ENCODE measurements around the gene ABCA1. TPM values are rescaled to one million over a fixed set of nuclear protein-coding genes. Genes with fewer than 3 reads are reported as not detected.
A peak's percentile ranks its signal among the peaks of the same experiment; 100 is the strongest.
"Not testable (repeated sequence)": the region's sequence is repeated elsewhere in the genome, so short reads cannot be mapped to it uniquely, and the experiment has no call there.

The ABCA1 gene
- 10.9 and 11.6 TPM in 2 replicates for total RNA-seq (2014; rRNA removed; shearing (Covaris generic))

GRCh38 chr9:104927912-104928740 lies at the start of gene ABCA1:
ABCA1 (minus strand) TSS chr9:104928155; CDS start chr9:104903679, 24,476 bp downstream.
- DNase-seq (ENCODE audit: low spot score): peak; percentile 76

DNA sequence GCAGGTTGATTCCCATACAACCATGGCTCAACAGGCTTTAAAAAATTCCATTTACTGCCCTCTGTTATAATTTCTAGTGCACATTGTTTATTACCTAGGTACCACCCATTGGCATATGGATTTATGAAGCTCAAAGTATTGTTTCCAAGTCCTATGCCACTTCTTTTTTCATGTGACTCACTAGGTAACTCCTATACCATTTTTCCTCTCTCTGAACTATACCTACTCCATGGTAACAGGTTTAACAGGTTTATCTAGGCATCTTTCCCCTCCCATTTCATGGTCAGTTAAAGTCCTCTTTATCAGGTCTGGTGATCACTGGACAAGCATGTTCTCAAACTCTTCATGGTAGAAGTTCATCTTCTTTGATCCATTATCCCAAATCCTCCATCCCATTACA lies 49.6 kb upstream of the ABCA1 start:
- DNase-seq (ENCODE audit: low spot score): no peak

GRCh38 chr9:104977168-104977567 lies 49.2 kb upstream of the ABCA1 start:
- no peak for DNase-seq (ENCODE audit: low spot score)

- DNase-seq (ENCODE audit: low spot score): not testable (repeated sequence)
These were observed 48.1 kb upstream of the ABCA1 start for GRCh38 chr9:104975966-104976595.

- no peak for DNase-seq (ENCODE audit: low spot score)
These were observed 46.4 kb upstream of the ABCA1 start for GRCh38 chr9:104974053-104974962.

- DNase-seq (ENCODE audit: low spot score): no peak
These were observed 44.4 kb upstream of the ABCA1 start for GRCh38 chr9:104972242-104972866.

DNA sequence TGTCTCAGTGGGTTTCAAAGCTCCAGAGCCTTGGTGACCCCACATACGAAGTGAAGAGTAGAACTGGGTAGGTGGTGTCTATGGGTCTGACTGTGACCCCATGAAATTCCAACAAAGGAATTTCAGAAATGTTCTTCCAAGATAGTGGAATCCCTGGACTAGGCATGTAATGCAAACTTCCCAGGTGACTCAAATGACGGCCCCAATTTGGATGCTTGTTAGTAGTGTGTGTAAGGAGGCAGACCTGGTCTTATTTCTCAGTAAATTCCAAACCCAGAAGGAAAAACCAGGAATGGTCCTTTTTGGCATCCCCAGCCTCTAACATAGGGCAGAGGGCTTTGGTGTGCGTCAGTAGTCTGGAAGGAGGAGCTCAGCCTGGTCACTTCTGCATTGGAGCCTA lies 43.6 kb upstream of the ABCA1 start:
- DNase-seq (ENCODE audit: low spot score): no peak

GRCh38 chr9:104970271-104970987 lies 42.5 kb upstream of the ABCA1 start:
- DNase-seq (ENCODE audit: low spot score): no peak

GRCh38 chr9:104969116-104969515 lies 41.2 kb upstream of the ABCA1 start:
- DNase-seq (ENCODE audit: low spot score): no peak

GRCh38 chr9:104968025-104968982 lies 40.3 kb upstream of the ABCA1 start:
- DNase-seq (ENCODE audit: low spot score): peak; percentile 91

- DNase-seq (ENCODE audit: low spot score): no peak
These were observed 35.1 kb upstream of the ABCA1 start for GRCh38 chr9:104963076-104963475.

- no peak for DNase-seq (ENCODE audit: low spot score)
These were observed 33.9 kb upstream of the ABCA1 start for GRCh38 chr9:104961701-104962359.

GRCh38 chr9:104961238-104961637 lies 33.3 kb upstream of the ABCA1 start:
- peak; percentile 88 for DNase-seq (ENCODE audit: low spot score)

DNA sequence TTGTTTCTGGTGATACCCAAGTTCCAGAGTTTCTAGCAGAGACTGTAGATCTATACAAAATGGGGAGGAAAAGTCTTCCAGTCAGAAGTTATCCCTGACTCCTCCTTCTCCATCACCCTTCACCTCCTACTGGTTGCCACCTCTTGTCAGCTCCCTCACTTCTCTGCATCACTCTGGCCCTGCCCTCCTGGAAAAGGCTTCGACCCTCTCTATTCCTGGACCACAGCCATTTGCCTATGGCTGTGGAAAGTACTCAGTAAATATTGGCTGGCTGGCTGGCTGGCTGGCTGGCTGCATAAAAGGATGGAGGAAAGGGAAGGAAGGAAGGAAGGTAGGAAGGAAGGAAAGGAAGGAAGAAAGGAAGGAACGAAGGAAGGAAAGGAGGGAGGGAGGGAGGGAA lies 32.7 kb upstream of the ABCA1 start:
- DNase-seq (ENCODE audit: low spot score): peak; percentile 27

DNA sequence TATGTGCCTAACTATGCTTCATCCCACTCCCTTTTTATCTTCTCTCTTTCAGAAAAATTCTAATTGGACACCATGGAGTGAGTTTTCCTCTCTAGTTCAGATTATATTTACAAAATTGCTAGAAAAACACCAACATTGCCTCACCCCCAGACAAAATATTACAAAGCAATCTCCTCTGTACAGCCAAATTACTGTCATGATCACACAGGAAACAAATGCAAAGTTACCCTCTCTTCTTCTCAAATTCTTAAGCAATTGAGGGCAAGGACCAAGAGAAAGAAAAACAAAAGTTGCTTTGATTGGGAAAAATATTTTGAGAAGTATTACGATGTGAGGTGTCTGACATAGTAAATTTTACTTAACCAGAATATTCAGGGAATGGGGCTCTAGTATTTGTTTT lies 30.8 kb upstream of the ABCA1 start:
- DNase-seq (ENCODE audit: low spot score): no peak

DNA sequence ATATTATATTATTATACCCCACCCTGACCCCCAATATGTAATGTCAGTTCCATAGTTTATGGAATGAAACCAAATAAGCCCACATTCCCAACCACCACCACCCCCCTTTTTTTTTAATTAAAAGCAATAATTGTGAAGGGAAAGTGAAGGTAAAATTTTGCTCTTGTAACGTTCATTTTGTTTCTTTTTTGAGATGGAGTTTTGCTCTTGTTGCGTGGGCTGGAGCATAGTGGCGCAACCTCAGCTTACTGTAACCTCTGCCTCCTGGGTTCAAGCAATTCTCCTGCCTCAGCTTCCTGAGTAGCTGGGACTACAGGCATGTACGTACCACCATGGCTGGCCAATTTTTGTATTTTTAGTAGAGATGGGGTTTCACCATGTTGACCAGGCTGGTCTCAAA lies 30.1 kb upstream of the ABCA1 start:
- DNase-seq (ENCODE audit: low spot score): not testable (repeated sequence)

DNA sequence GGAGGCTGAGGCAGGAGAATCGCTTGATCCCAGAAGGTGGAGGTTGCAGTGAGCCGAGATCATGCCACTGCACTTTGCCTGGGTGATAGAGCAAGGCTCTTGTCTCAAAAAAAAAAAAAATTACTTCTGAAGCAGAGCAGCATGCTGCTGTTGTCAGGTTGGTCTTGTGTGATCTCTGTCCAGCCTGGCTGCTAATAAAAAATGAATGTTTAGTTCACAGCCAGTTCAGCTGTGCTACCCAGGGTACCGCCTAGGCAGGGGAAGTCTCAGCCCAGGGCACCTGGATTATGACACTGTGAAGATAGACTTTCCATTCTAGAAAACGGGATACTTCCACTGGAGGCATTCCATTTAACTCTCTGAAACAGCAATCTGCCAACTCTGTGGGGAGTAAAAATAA lies 23.5 kb upstream of the ABCA1 start:
- DNase-seq (ENCODE audit: low spot score): no peak

- no peak for DNase-seq (ENCODE audit: low spot score)
These were observed 22.9 kb upstream of the ABCA1 start for GRCh38 chr9:104950838-104951237.

DNA sequence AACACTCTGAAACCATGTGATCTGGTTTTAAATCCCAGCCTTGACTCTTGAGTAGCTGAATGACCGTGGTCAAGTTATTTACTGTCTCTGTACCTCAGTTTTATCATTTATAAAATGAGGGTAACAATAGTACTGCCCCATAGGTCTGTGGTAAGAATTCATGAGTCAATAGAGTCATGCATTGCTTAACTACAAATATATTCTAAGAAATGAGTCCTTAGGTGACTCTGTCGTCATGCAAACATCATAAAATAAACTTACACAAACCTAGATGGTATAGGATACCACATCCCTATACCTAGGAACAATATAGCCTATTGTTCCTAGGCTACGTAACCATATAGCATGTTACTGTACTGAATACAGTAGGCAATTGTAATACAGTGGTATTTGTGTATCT lies 20.3 kb upstream of the ABCA1 start:
- no peak for DNase-seq (ENCODE audit: low spot score)

Measured in H4 (cell line).